ENCODE measurements around the gene CBX2. TPM values are rescaled to one million over a fixed set of nuclear protein-coding genes. Genes with fewer than 3 reads are reported as not detected.

The CBX2 gene
- total RNA-seq, 1 experiment from 2014 or later, result 79.4 TPM

- Mint-ChIP-seq H3K36me3 (ENCODE audit: insufficient read depth in 1 of 3, low read depth in 3 of 3) (no peaks in the 10 kb centered on the region), H3K4me3 (no peak overlapping the region), H3K27me3 (ENCODE audit: low read depth) (peaks cover 12% of the 10 kb centered on the region), H3K4me1 (peaks cover 3 to 8% of the 10 kb centered on the region in 2 experiments; a peak in 2 of 4 replicates), H3K9me3 (no peaks in the 10 kb centered on the region; a peak in 1 of 5 replicates), H3K27ac (no peak overlapping the region)
- no peaks in the 10 kb centered on the region for H3K79me2 ChIP-seq (ENCODE audit: insufficient read depth, low read length)
- no peak overlapping the region for H3K56ac ChIP-seq (ENCODE audit: insufficient read length, low read depth, low read length)
- no peak overlapping the region for H2BK120ac ChIP-seq (ENCODE audit: low read depth, low read length, poor library complexity, severe bottlenecking)
- H3K9me3 ChIP-seq (ENCODE audit: control insufficient read depth, low read depth, low read length), result no peaks in the 10 kb centered on the region
- H2BK20ac ChIP-seq (ENCODE audit: low read depth, low read length, poor library complexity, severe bottlenecking), result no peak overlapping the region
- H3K79me1 ChIP-seq (ENCODE audit: insufficient read depth, low read depth, low read length, poor library complexity, severe bottlenecking), result no peaks in the 10 kb centered on the region
- no peaks in the 10 kb centered on the region for H3K23me2 ChIP-seq (ENCODE audit: insufficient read length, low read depth, low read length, poor library complexity, severe bottlenecking)
- no peaks in the 10 kb centered on the region for H4K20me1 ChIP-seq (ENCODE audit: control insufficient read depth, insufficient read depth, insufficient read length)
- H3K27me3 ChIP-seq (ENCODE audit: insufficient read depth, low read length), result no peaks in the 10 kb centered on the region
- H4K8ac ChIP-seq (replicated peaks; ENCODE audit: insufficient read length, low read depth, low read length), result no peak overlapping the region
- H2BK5ac ChIP-seq (ENCODE audit: insufficient read length, low read length), result no peak overlapping the region
- no peak overlapping the region for H3T11ph ChIP-seq (ENCODE audit: low read length)
- no peak overlapping the region for H3K4me2 ChIP-seq (ENCODE audit: insufficient read depth, insufficient read length, low read length)
- WGBS (ENCODE audit: extremely low coverage, insufficient read length, low lambda C conversion rate), result no CpG with 5 or more reads among the region's 5 CpGs
- H3K4me1 ChIP-seq (ENCODE audit: insufficient read depth, low read length), result no peaks in the 10 kb centered on the region
- H2AK5ac ChIP-seq (ENCODE audit: insufficient read length, low read length), result no peak overlapping the region
- H4K91ac ChIP-seq (ENCODE audit: insufficient read length, low read depth, low read length), result no peak overlapping the region
- H2BK12ac ChIP-seq (ENCODE audit: insufficient read length, low read depth, low read length), result no peak overlapping the region
- no peak overlapping the region for H2AFZ ChIP-seq (ENCODE audit: low read length)
- H3K9ac ChIP-seq (ENCODE audit: extremely low read depth, insufficient read length, low read length), result no peak overlapping the region
- no peak for TF ChIP-seq CTCF (conservative IDR thresholded peaks at IDR 0.05)
- H4K5ac ChIP-seq (ENCODE audit: insufficient read length, low read depth, low read length), result no peak overlapping the region
- no peak overlapping the region for H3K18ac ChIP-seq (ENCODE audit: insufficient read length, low read depth, low read length)
- no peak overlapping the region for H3K27ac ChIP-seq (ENCODE audit: insufficient read length, low read depth, low read length)
- no peak overlapping the region for H3K14ac ChIP-seq (ENCODE audit: insufficient read depth, low read length)
- no peak overlapping the region for H3K4ac ChIP-seq (ENCODE audit: low read depth, low read length)
- H3K23ac ChIP-seq (ENCODE audit: insufficient read length, low read depth, low read length), result no peak overlapping the region
- H2BK15ac ChIP-seq (ENCODE audit: low read depth, low read length), result no peak overlapping the region
- DNase-seq, result no peak
Observed at GRCh38 chr17:79730437-79730768, 47.5 kb upstream of the CBX2 start.
